Ovary (tissue), 3 donors: ENCODE data around the gene EIF4G3.

Experiments used
- CTCF ChIP-seq, 3 donors: fragments of 450-650 bp in 2 of 3; fragments of 200-600 bp in 1 of 3; IDR thresholded peaks; one replicate each; pipeline versions ENCODE4 v1.5.1 to v1.8.0; 2016 to 2022; ENCODE audit warnings: antibody characterized with exemption in 3 of 3, mild to moderate bottlenecking in 1 of 3
- POLR2A ChIP-seq: fragments of 450-650 bp; IDR thresholded peaks from one replicate; pipeline ENCODE4 v1.6.1; 2017; ENCODE audit warnings: antibody characterized with exemption, mild to moderate bottlenecking, moderate library complexity
- donor health status: DM: no; HTN: no; CAD: no.

- TF ChIP-seq POLR2A (no peak), CTCF (IDR thresholded peaks at IDR 0.05) (no peak)
Observed at GRCh38 chr1:20771780-20772179, 404.9 kb downstream of the EIF4G3 start.
